WTC11 (cell line): ENCODE data around the gene DYNC1LI2. TPM values are rescaled to one million over a fixed set of nuclear protein-coding genes. Genes with fewer than 3 reads are reported as not detected.

Experiments used
- ATAC-seq: fragments of 200-7000 bp; cut with Tn5 transposase; 2 replicates; pipeline ENCODE4 v1.10.0; 2021; ENCODE audit warnings: mild to moderate bottlenecking, moderate library complexity
- CTCF ChIA-PET: fragments of 300-600 bp; sonication (Branson Sonifier 250); formaldehyde crosslinking; loops from one replicate; lab custom pipeline; 2021; ENCODE audit warnings: antibody characterized with exemption; lab: Charles Lee
- POLR2A ChIA-PET: fragments of 350-600 bp; sonication (Branson Sonifier 250); formaldehyde crosslinking; loops from one replicate; lab custom pipeline; 2021; ENCODE audit warnings: antibody characterized with exemption; lab: Charles Lee
- DNase-seq: peaks from one replicate; pipeline ENCODE4 v3.0.0; 2021; ENCODE audit warnings: low spot score
- H3K27ac Mint-ChIP-seq: 2 replicates; pipeline ENCODE4 v1.8.0; 2021; ENCODE audit warnings: mixed read lengths
- H3K27me3 Mint-ChIP-seq: 2 replicates; pipeline ENCODE4 v1.8.0; 2021; ENCODE audit warnings: low read depth, mild to moderate bottlenecking, moderate library complexity, mixed read lengths
- H3K36me3 Mint-ChIP-seq: 2 replicates; pipeline ENCODE4 v1.8.0; 2021; ENCODE audit warnings: mixed read lengths
- H3K4me1 Mint-ChIP-seq: 2 replicates; pipeline ENCODE4 v1.8.0; 2022; ENCODE audit warnings: mixed read lengths
- H3K4me3 Mint-ChIP-seq: 2 replicates; pipeline ENCODE4 v1.8.0; 2021; ENCODE audit warnings: mild to moderate bottlenecking, moderate library complexity, mixed read lengths
- H3K9me3 Mint-ChIP-seq: 2 replicates; pipeline ENCODE4 v1.8.0; 2021; ENCODE audit warnings: mixed read lengths
- AFF4 ChIP-seq: sonication (generic); formaldehyde crosslinking; IDR thresholded peaks from 2 replicates; pipeline ENCODE4 v1.8.1; 2023; ENCODE audit warnings: mild to moderate bottlenecking, missing genetic modification reagents, borderline replicate concordance
- E2F1 ChIP-seq: sonication (generic); formaldehyde crosslinking; IDR thresholded peaks from 2 replicates; pipeline ENCODE4 v1.8.0; 2022; ENCODE audit warnings: mild to moderate bottlenecking, missing genetic modification reagents
- ELF4 ChIP-seq: sonication (generic); formaldehyde crosslinking; IDR thresholded peaks from 2 replicates; pipeline ENCODE4 v1.8.1; 2022; ENCODE audit warnings: low read depth, mild to moderate bottlenecking, moderate library complexity, missing genetic modification reagents
- FOXJ3 ChIP-seq: sonication (generic); formaldehyde crosslinking; IDR thresholded peaks from 2 replicates; pipeline ENCODE4 v1.9.0; 2021; ENCODE audit warnings: missing genetic modification reagents, mild to moderate bottlenecking, borderline replicate concordance
- GRHL2 ChIP-seq: fragments of 250-450 bp; sonication (Bioruptor Pico); IDR thresholded peaks from 2 replicates; pipeline ENCODE4 v1.8.0; 2022; ENCODE audit warnings: mild to moderate bottlenecking, moderate library complexity; ENCODE audit not compliant: insufficient replicate concordance, severe bottlenecking
- NFATC4 ChIP-seq: fragments of 250-450 bp; sonication (Bioruptor Pico); IDR thresholded peaks from 2 replicates; pipeline ENCODE4 v1.9.0; 2021; ENCODE audit warnings: mild to moderate bottlenecking
- NR3C1 ChIP-seq: sonication (generic); formaldehyde crosslinking; conservative IDR thresholded peaks from 2 replicates; pipeline ENCODE4 v1.8.1; 2023; ENCODE audit warnings: low read depth, mild to moderate bottlenecking, missing genetic modification reagents
- PRDM15 ChIP-seq: sonication (generic); formaldehyde crosslinking; IDR thresholded peaks from 2 replicates; pipeline ENCODE4 v1.8.0; 2022; ENCODE audit warnings: missing genetic modification reagents
- SMAD4 ChIP-seq: sonication (generic); formaldehyde crosslinking; IDR thresholded peaks from 2 replicates; pipeline ENCODE4 v1.8.0; 2022; ENCODE audit warnings: mild to moderate bottlenecking, missing genetic modification reagents
- USF2 ChIP-seq: sonication (generic); formaldehyde crosslinking; IDR thresholded peaks from 2 replicates; pipeline ENCODE4 v1.8.1; 2023; ENCODE audit warnings: mild to moderate bottlenecking, missing genetic modification reagents, moderate library complexity
- ZBTB21 ChIP-seq: sonication (generic); formaldehyde crosslinking; IDR thresholded peaks from 2 replicates; pipeline ENCODE4 v1.8.1; 2023; ENCODE audit warnings: mild to moderate bottlenecking, missing genetic modification reagents, borderline replicate concordance
- ZMAT4 ChIP-seq: fragments of 250-450 bp; sonication (Bioruptor Pico); IDR thresholded peaks from 2 replicates; pipeline ENCODE4 v1.9.0; 2021; ENCODE audit warnings: mild to moderate bottlenecking
- ZNF423 ChIP-seq: fragments of 250-450 bp; sonication (Bioruptor Pico); IDR thresholded peaks from 2 replicates; pipeline ENCODE4 v2.1.2; 2022; ENCODE audit warnings: mild to moderate bottlenecking, moderate library complexity
- ZNF532 ChIP-seq: fragments of 250-450 bp; sonication (Bioruptor Pico); IDR thresholded peaks from 2 replicates; pipeline ENCODE4 v1.9.0; 2021; ENCODE audit warnings: mild to moderate bottlenecking, borderline replicate concordance
- total RNA-seq: library from RNA; stranded (reverse); gene quantifications from 3 replicates; pipeline ENCODE4 v1.2.3, GENCODE V29; 2021

Gene DYNC1LI2
- total RNA-seq, 1 experiment from 2014 or later = 89.8 TPM

GRCh38 chr16:66677179-66677578 is 74.2 kb downstream of the DYNC1LI2 start:
- Mint-ChIP-seq H3K4me1 (peaks cover 4% of the 10 kb centered on the region; the same call in 1 of the 2 replicates), H3K36me3 (peaks cover 16% of the 10 kb centered on the region), H3K4me3 (no peak overlapping the region), H3K9me3 (peaks cover 4% of the 10 kb centered on the region; the same call in 1 of the 2 replicates), H3K27me3 (no peaks in the 10 kb centered on the region; the same call in 1 of the 2 replicates), H3K27ac (0 out of 2 replicates have a peak overlapping the region, but pooled peaks have one; percentile 1)
- TF ChIP-seq ELF4 (CRISPR knock-in tag) (no peak), FOXJ3 (CRISPR knock-in tag) (no peak), USF2 (CRISPR knock-in tag) (no peak), NR3C1 (no peak), SMAD4 (CRISPR knock-in tag) (no peak), AFF4 (no peak), PRDM15 (CRISPR knock-in tag) (no peak), ZNF532 (CRISPR knock-in tag) (no peak)
- no peak for ATAC-seq
- ChIA-PET CTCF (interaction anchor here (0.9 kb wide), 1 partner anchor 26 kb away, joined by 5 read pairs; no protein-coding TSS in a partner anchor), POLR2A (interaction anchor here (1.2 kb wide), 1 partner anchor 16 kb away, joined by 3 read pairs; no protein-coding TSS in a partner anchor)
- no peak for DNase-seq

- Mint-ChIP-seq H3K36me3 (peaks cover 14% of the 10 kb centered on the region), H3K4me3 (no peak overlapping the region), H3K9me3 (peaks cover 1% of the 10 kb centered on the region; the same call in 1 of the 2 replicates), H3K4me1 (peaks cover 4% of the 10 kb centered on the region; the same call in 1 of the 2 replicates), H3K27me3 (no peaks in the 10 kb centered on the region; the same call in 1 of the 2 replicates), H3K27ac (0 out of 2 replicates have a peak overlapping the region, but pooled peaks have one; percentile 1)
- POLR2A ChIA-PET = interaction anchor here (1.2 kb wide), 1 partner anchor 16 kb away, joined by 3 read pairs; no protein-coding TSS in a partner anchor
- ATAC-seq (no peak), DNase-seq (no peak)
- CTCF ChIA-PET = interaction anchor here (1.0 to 1.4 kb wide), 2 partner anchors 19 to 26 kb away, joined by 3 to 4 read pairs; no protein-coding TSS in a partner anchor
- TF ChIP-seq ZMAT4 (CRISPR knock-in tag) = no peak
- no peak for TF ChIP-seq ZBTB21 (CRISPR knock-in tag)
- TF ChIP-seq NFATC4 = no peak
- no peak for TF ChIP-seq E2F1
- no peak for TF ChIP-seq GRHL2 (CRISPR knock-in tag)
- TF ChIP-seq ZNF423 (CRISPR knock-in tag) = no peak
Observed at GRCh38 chr16:66676599-66676998, 74.8 kb downstream of the DYNC1LI2 start.
